Adrenal gland (tissue), 12 donors: Measurements from ENCODE around the gene UBASH3B. TPM values are rescaled to one million over a fixed set of nuclear protein-coding genes. Genes with fewer than 3 reads are reported as not detected.

Source experiments
- DNase-seq, 7 donors: peaks; one replicate each; pipeline ENCODE4 v3.0.0-alpha.2; 2019 to 2020
- H3K27ac ChIP-seq, 5 donors: fragments of 200-600 bp; sonication (generic) in 4 of 5; 1 replicate in 3 of 5; 2 replicates in 2 of 5; pipeline versions ENCODE4 v1.5.1 to v1.8.0; 2016 to 2020; ENCODE audit warnings: mild to moderate bottlenecking in 1 of 5
- H3K27me3 ChIP-seq: fragments of 200-600 bp; 2 replicates; pipeline ENCODE4 v1.8.0; 2021
- H3K36me3 ChIP-seq, 2 donors: fragments of 200-600 bp; replicated peaks in 1 of 2; 1 replicate in 1 of 2; 2 replicates in 1 of 2; pipeline versions ENCODE4 v1.5.1 to v1.8.0; 2018 to 2022
- H3K4me1 ChIP-seq, 2 donors: fragments of 200-600 bp; replicated peaks in 1 of 2; 1 replicate in 1 of 2; 2 replicates in 1 of 2; pipeline versions ENCODE4 v1.5.1 to v1.8.0; 2018 to 2021
- H3K4me3 ChIP-seq, 4 donors: fragments of 200-600 bp; sonication (generic) in 3 of 4; one replicate each; pipeline ENCODE4 v1.5.1; 2016 to 2018
- H3K9me3 ChIP-seq, 3 donors: fragments of 200-600 bp; sonication (generic) in 1 of 3; replicated peaks in 1 of 3; 1 replicate in 2 of 3; 2 replicates in 1 of 3; pipeline versions ENCODE4 v1.5.1 to v1.8.0; 2016 to 2021
- CTCF ChIP-seq, 6 experiments: fragments of 450-650 bp in 4 of 6; fragments of 200-600 bp in 2 of 6; sonication (generic) in 1 of 6; IDR thresholded peaks; 1 replicate in 5 of 6; 2 replicates in 1 of 6; pipeline versions ENCODE4 v1.5.1 to v1.8.0; 2016 to 2021; ENCODE audit warnings: antibody characterized with exemption in 6 of 6, mild to moderate bottlenecking in 2 of 6, moderate library complexity in 1 of 6
- POLR2A ChIP-seq, 2 donors: fragments of 450-650 bp; IDR thresholded peaks; one replicate each; pipeline ENCODE4 v1.6.1; 2017; ENCODE audit warnings: antibody characterized with exemption in 2 of 2, mild to moderate bottlenecking in 2 of 2, moderate library complexity in 1 of 2
- WGBS, 4 donors: extraction: QIAGEN DNeasy Blood & Tissue Kit in 2 of 4; methylation state at CpG; one replicate each; pipeline versions ENCODE4 v1.1.5 to v1.1.7; 2013 to 2017; 5-methylcytosine and 5-hydroxymethylcytosine counted together
- intact Hi-C, 2 donors: fragments of 100-400 bp; cut with DNase I; formaldehyde crosslinking; loops; one replicate each; pipeline versions ENCODE4 v1.14.1 to v1.15.0; 2022 to 2023
- polyA plus RNA-seq, 3 donors: library from polyadenylated mRNA; stranded (reverse); fragments of 200-250 nt in 2 of 3; fragments of 350-450 nt in 1 of 3; fragmentation: Illumina TruSeq in 1 of 3; extraction: RNeasy Lipid Tissue Mini Kit (QIAGEN cat#74804) in 1 of 3; gene quantifications; one replicate each; pipeline ENCODE4 v1.2.3, GENCODE V29; 2013 to 2014
- total RNA-seq, 9 donors: library from RNA; depleted of rRNA in 4 of 9; stranded (reverse); fragments of >200 nt in 4 of 9; fragments of 120-200 nt in 1 of 9; fragmentation: NEBNext Ultra II Directional in 1 of 9; extraction: Animal tissue kit (Norgen Biotek cat#: 25700) in 1 of 9; gene quantifications; one replicate each; pipeline versions ENCODE4 v1.1.0 to v1.2.4, GENCODE V29; 2013 to 2023
- donor health status: healthy with polysubstance abuse.
- donor health status: Bipolar disorder and iron deficiency.
- donor health status: DM: yes; HTN: yes; CAD: no.
- donor health status: DM: no; HTN: no; CAD: no.
- donor health status: DM: no; HTN: no; CAD: no.
- donor health status: DM: yes; HTN: yes; CAD: no.

Gene UBASH3B
- total and polyA plus RNA-seq, 12 donors = 0.57 to 21.5 (median 5.6) TPM

- TF ChIP-seq POLR2A (IDR thresholded peaks at IDR 0.05) (no peak), CTCF (IDR thresholded peaks at IDR 0.05) (no peak)
- Histone ChIP-seq H3K4me3 (no peak overlapping the region), H3K27me3 (no peaks in the 10 kb centered on the region), H3K27ac (no peak overlapping the region), H3K36me3 (no peaks in the 10 kb centered on the region), H3K4me1 (no peaks in the 10 kb centered on the region), H3K9me3 (no peaks in the 10 kb centered on the region)
- intact Hi-C loops = no loop called here
- no peak for DNase-seq
- 78 to 83% (median 82%) methylated on average over 6 of the region's 6 CpGs for WGBS, 4 donors
Measured at GRCh38 chr11:122642971-122643370, 12.6 kb upstream of the UBASH3B start.

GRCh38 chr11:122645847-122646246, 9.7 kb upstream of the UBASH3B start:
- 93 to 100% (median 95%) methylated on average over 5 of the region's 5 CpGs for WGBS, 4 donors
- H3K27ac ChIP-seq = no peak overlapping the region
- H3K4me1 ChIP-seq = no peaks in the 10 kb centered on the region
- TF ChIP-seq CTCF (IDR thresholded peaks at IDR 0.05) (no peak), POLR2A (IDR thresholded peaks at IDR 0.05) (no peak)
- no peaks in the 10 kb centered on the region for H3K9me3 ChIP-seq
- intact Hi-C loops = no loop called here
- no peak overlapping the region for H3K4me3 ChIP-seq
- no peaks in the 10 kb centered on the region for H3K36me3 ChIP-seq
- DNase-seq = no peak
- no peaks in the 10 kb centered on the region for H3K27me3 ChIP-seq

- TF ChIP-seq CTCF (IDR thresholded peaks at IDR 0.05) (no peak), POLR2A (IDR thresholded peaks at IDR 0.05) (no peak)
- Histone ChIP-seq H3K36me3 (no peaks in the 10 kb centered on the region), H3K9me3 (no peaks in the 10 kb centered on the region), H3K27ac (no peak overlapping the region), H3K27me3 (no peaks in the 10 kb centered on the region), H3K4me3 (no peak overlapping the region), H3K4me1 (no peaks in the 10 kb centered on the region)
- intact Hi-C loops = no loop called here
- no peak for DNase-seq
- 70 to 88% (median 83%) methylated on average over 6 of the region's 6 CpGs for WGBS, 4 donors
Measured at GRCh38 chr11:122646549-122647340, 8.8 kb upstream of the UBASH3B start.

GRCh38 chr11:122647736-122648275, 7.7 kb upstream of the UBASH3B start:
- TF ChIP-seq POLR2A (IDR thresholded peaks at IDR 0.05) = no peak
- TF ChIP-seq CTCF (IDR thresholded peaks at IDR 0.05) = no peak
- H3K4me1 ChIP-seq = no peaks in the 10 kb centered on the region
- H3K36me3 ChIP-seq = no peaks in the 10 kb centered on the region
- H3K27ac ChIP-seq = no peak overlapping the region
- no peaks in the 10 kb centered on the region for H3K9me3 ChIP-seq
- no peak for DNase-seq
- H3K27me3 ChIP-seq = no peaks in the 10 kb centered on the region
- H3K4me3 ChIP-seq = no peak overlapping the region
- intact Hi-C loops = no loop called here
